ENCODE measurements around the gene NUP188.

Gene NUP188, protein sequence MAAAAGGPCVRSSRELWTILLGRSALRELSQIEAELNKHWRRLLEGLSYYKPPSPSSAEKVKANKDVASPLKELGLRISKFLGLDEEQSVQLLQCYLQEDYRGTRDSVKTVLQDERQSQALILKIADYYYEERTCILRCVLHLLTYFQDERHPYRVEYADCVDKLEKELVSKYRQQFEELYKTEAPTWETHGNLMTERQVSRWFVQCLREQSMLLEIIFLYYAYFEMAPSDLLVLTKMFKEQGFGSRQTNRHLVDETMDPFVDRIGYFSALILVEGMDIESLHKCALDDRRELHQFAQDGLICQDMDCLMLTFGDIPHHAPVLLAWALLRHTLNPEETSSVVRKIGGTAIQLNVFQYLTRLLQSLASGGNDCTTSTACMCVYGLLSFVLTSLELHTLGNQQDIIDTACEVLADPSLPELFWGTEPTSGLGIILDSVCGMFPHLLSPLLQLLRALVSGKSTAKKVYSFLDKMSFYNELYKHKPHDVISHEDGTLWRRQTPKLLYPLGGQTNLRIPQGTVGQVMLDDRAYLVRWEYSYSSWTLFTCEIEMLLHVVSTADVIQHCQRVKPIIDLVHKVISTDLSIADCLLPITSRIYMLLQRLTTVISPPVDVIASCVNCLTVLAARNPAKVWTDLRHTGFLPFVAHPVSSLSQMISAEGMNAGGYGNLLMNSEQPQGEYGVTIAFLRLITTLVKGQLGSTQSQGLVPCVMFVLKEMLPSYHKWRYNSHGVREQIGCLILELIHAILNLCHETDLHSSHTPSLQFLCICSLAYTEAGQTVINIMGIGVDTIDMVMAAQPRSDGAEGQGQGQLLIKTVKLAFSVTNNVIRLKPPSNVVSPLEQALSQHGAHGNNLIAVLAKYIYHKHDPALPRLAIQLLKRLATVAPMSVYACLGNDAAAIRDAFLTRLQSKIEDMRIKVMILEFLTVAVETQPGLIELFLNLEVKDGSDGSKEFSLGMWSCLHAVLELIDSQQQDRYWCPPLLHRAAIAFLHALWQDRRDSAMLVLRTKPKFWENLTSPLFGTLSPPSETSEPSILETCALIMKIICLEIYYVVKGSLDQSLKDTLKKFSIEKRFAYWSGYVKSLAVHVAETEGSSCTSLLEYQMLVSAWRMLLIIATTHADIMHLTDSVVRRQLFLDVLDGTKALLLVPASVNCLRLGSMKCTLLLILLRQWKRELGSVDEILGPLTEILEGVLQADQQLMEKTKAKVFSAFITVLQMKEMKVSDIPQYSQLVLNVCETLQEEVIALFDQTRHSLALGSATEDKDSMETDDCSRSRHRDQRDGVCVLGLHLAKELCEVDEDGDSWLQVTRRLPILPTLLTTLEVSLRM (N-terminal part only)

DNA sequence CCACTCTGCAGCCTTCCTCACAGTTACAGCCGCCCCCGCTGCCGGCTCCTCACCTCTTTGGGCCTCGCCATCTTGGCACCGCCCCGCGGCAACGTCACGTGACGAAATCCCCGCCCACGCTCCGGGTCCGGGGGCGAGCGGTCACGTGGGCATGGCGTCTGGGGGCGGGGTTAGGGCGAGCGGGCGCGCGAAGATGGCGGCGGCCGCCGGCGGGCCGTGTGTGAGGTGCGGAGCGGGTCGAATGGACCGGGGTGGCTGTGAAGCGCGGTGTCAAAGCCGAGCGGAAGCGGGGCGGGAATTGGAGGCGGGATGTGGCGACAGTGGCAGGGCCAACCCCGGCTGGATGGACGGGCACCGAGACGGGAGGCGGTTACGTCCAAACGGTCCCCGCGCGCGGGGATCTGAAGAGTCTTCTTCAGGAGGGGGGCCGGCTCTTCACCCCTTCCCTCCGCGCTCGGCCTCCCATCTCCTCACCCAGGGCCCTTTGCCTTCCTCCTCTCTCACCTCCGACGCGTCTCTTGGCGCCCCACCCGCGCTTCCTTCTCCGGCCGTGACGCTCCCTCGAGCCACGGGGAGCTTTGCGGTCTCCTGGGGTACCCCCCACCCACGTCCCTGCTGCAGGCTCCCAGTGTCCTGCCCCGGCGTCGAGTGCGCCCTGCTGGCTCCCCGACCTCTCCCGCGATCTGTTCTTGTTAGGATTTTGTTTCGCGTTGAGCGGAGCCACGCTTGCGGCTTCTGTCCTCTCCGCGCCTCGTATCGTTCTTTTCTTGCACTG lies at the start of gene NUP188, which contains the start of gene DOLK:
NUP188 (plus strand) TSS at position 173 of the 775 bp plus-strand sequence; CDS start at position 194, 21 bp downstream.
DOLK (minus strand) TSS at position 77 of the 775 bp plus-strand sequence. CDS start 300 bp downstream, outside the sequence.
- H3K36me3 Mint-ChIP-seq (ENCODE audit: low read depth) = peaks cover 21% of the 10 kb centered on the region
- H3K4me1 Mint-ChIP-seq = peaks cover 20% of the 10 kb centered on the region
- no peaks in the 10 kb centered on the region for H3K9me3 Mint-ChIP-seq
- TF ChIP-seq, protein P1, sequence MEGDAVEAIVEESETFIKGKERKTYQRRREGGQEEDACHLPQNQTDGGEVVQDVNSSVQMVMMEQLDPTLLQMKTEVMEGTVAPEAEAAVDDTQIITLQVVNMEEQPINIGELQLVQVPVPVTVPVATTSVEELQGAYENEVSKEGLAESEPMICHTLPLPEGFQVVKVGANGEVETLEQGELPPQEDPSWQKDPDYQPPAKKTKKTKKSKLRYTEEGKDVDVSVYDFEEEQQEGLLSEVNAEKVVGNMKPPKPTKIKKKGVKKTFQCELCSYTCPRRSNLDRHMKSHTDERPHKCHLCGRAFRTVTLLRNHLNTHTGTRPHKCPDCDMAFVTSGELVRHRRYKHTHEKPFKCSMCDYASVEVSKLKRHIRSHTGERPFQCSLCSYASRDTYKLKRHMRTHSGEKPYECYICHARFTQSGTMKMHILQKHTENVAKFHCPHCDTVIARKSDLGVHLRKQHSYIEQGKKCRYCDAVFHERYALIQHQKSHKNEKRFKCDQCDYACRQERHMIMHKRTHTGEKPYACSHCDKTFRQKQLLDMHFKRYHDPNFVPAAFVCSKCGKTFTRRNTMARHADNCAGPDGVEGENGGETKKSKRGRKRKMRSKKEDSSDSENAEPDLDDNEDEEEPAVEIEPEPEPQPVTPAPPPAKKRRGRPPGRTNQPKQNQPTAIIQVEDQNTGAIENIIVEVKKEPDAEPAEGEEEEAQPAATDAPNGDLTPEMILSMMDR (IDR thresholded peaks at IDR 0.05; ENCODE audit: unreplicated experiment in 3 of 3) = no peak
- H3K4me3 Mint-ChIP-seq = peak within 1 kb of the TSS; percentile 92 to 100 (median 97)
- peak within 1 kb of the TSS; percentile 85 to 92 (median 90) for H3K27ac Mint-ChIP-seq
- H3K27me3 Mint-ChIP-seq (ENCODE audit: low read depth) = no peaks in the 10 kb centered on the region

DNA sequence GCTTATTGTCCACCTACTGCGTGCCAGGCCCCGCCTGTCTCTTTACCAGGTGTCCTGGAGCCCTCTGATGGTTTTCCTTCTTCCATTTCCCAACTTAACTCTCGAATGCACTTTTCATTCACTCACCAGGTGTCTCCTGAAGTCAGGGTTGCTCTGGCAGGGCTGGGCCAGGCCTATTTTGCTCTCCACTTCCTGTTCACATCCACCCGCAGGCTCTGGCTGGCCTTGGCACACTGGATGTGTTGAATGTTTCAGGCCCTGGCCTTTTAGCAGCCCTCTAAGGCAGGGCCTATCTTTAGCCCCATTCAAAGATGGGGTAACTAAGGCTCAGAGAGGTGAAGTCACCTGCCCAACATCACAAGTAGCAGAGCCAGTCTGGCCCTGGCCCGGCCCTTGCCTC lies 49.1 kb upstream of the NUP188 start:
- H3K9me3 Mint-ChIP-seq = no peaks in the 10 kb centered on the region
- no peak overlapping the region for H3K27ac Mint-ChIP-seq
- TF ChIP-seq, protein P1 (IDR thresholded peaks at IDR 0.05; ENCODE audit: unreplicated experiment in 3 of 3) = no peak
- peaks cover 16% of the 10 kb centered on the region for H3K4me1 Mint-ChIP-seq
- H3K27me3 Mint-ChIP-seq (ENCODE audit: low read depth) = peaks cover 3% of the 10 kb centered on the region
- peaks cover 26% of the 10 kb centered on the region for H3K36me3 Mint-ChIP-seq (ENCODE audit: low read depth)
- H3K4me3 Mint-ChIP-seq = no peak overlapping the region

DNA sequence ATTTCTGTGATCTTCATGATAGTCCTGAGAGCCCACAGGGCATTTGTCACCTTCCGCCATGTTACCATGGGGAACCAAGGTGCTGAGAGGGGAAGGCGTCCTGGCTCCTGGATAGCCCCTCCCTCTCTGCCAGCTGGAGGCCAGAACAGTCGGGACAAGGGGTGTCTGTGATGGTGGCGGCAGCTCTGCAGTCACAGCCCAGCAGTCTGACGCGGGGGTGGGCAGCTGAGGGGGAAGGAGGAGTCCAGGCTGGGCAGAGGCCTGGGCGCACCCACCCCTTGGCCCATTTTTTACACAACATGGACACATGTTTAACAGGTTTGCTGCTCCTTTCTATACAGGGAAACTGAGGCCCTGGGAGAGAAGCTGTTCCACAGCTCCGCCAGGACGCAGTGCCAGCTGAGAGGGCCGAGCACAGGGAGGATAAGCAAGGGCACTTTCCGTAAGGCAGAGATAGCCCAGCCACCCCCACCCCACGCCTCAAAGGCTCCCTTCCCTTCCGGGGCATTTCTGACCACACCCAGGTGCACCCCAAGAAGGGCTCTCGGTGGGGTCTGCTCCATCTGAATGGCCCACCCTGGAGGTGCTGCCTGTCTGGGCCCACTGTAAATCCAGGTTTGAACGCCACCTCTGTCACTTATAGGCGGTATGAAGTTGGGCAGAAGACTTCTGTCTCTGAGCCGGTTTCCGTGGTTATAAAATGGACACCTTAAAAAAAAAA lies 48.5 kb upstream of the NUP188 start:
- peak overlapping the region in 1 of 3 experiments; percentile 13 for H3K27ac Mint-ChIP-seq
- H3K36me3 Mint-ChIP-seq (ENCODE audit: low read depth) = peaks cover 22% of the 10 kb centered on the region
- H3K27me3 Mint-ChIP-seq (ENCODE audit: low read depth) = peaks cover 3% of the 10 kb centered on the region
- TF ChIP-seq, protein P1 (IDR thresholded peaks at IDR 0.05; ENCODE audit: unreplicated experiment in 3 of 3) = no peak
- H3K4me1 Mint-ChIP-seq = peaks cover 13% of the 10 kb centered on the region
- H3K4me3 Mint-ChIP-seq = no peak overlapping the region
- H3K9me3 Mint-ChIP-seq = no peaks in the 10 kb centered on the region

GRCh38 chr9:128899566-128900322 lies 47.8 kb upstream of the NUP188 start:
- TF ChIP-seq, protein P1 (IDR thresholded peaks at IDR 0.05; ENCODE audit: unreplicated experiment in 3 of 3) = no peak
- Mint-ChIP-seq H3K4me1 (peaks cover 12% of the 10 kb centered on the region), H3K27me3 (ENCODE audit: low read depth) (peaks cover 3% of the 10 kb centered on the region), H3K9me3 (no peaks in the 10 kb centered on the region), H3K4me3 (no peak overlapping the region), H3K36me3 (ENCODE audit: low read depth) (peaks cover 21% of the 10 kb centered on the region), H3K27ac (peak overlapping the region in 1 of 3 experiments; percentile 13)

Data from nephron (organoid).